HCT116 (cell line): ENCODE measurements around the gene AMDHD2. TPM values are rescaled to one million over a fixed set of nuclear protein-coding genes. Genes with fewer than 3 reads are reported as not detected.

Experiments used
- ATAC-seq: fragments of 200-7000 bp; cut with Tn5 transposase; 2 replicates; pipeline ENCODE4 v1.9.1; 2020; ENCODE audit warnings: mild to moderate bottlenecking, moderate library complexity
- BruUV-seq: library from RNA; stranded (reverse); fragments of 400-500 nt; replicated peaks from 2 replicates; lab custom pipeline; 2021; lab: Mats Ljungman, UMichigan
- CTCF ChIA-PET: fragments of 300-600 bp; sonication (Branson Sonifier 250); formaldehyde crosslinking; loops from one replicate; lab custom pipeline; 2021; ENCODE audit warnings: antibody characterized with exemption; lab: Charles Lee
- POLR2A ChIA-PET: fragments of 300-600, 350-600 bp; sonication (Branson Sonifier 250); formaldehyde crosslinking; loops from one replicate; lab custom pipeline; 2021; ENCODE audit warnings: antibody characterized with exemption; lab: Charles Lee
- RAD21 ChIA-PET, 2 experiments: fragments of 300-600 bp; sonication (Branson Sonifier 250); formaldehyde crosslinking; loops; one replicate each; lab custom pipeline; 2023; ENCODE audit warnings: low total read pairs in 2 of 2; ENCODE audit not compliant: uncharacterized antibody in 2 of 2, unreplicated experiment in 2 of 2, low non-redundant PET in 1 of 2; lab: Charles Lee
- DNase-seq: peaks from one replicate; pipeline ENCODE4 v3.0.0-alpha.2; 2010; ENCODE audit warnings: low read depth, low spot score
- H2AFZ ChIP-seq: fragments of 200-600 bp; shearing (Covaris generic), sonication (generic); 2 replicates; pipeline ENCODE4 v1.6.1; 2017; ENCODE audit warnings: low read depth, mixed run types, mixed read lengths, antibody characterized with exemption, low read length; ENCODE audit not compliant: poor library complexity, severe bottlenecking
- H3K27ac ChIP-seq: 2 replicates; pipeline ENCODE4 v1.5.1; 2012; ENCODE audit warnings: low read depth, low read length
- H3K27me3 ChIP-seq: fragments of 200-600 bp; sonication (generic); 2 replicates; pipeline ENCODE4 v1.6.1; 2016; ENCODE audit warnings: mixed run types, low read length, mixed read lengths; ENCODE audit not compliant: insufficient read depth
- H3K36me3 ChIP-seq, 2 experiments: fragments of 200-500 bp in 1 of 2; fragments of 200-600 bp in 1 of 2; sonication (Bioruptor generic) in 1 of 2; sonication (generic) in 1 of 2; 2 replicates each; pipeline versions ENCODE4 v1.5.1 to v1.6.1; 2014 to 2016; ENCODE audit warnings: low read length in 2 of 2, inconsistent platforms in 1 of 2, mixed read lengths in 1 of 2, mixed run types in 1 of 2; ENCODE audit not compliant: insufficient read depth in 2 of 2, control insufficient read depth in 1 of 2
- H3K4me1 ChIP-seq, 2 experiments: fragments of 200-600 bp in 1 of 2; sonication (generic) in 1 of 2; 2 replicates each; pipeline versions ENCODE4 v1.5.1 to v1.6.1; 2012 to 2017; ENCODE audit warnings: low read length in 2 of 2, inconsistent platforms in 1 of 2, mild to moderate bottlenecking in 1 of 2, mixed read lengths in 1 of 2, mixed run types in 1 of 2, moderate library complexity in 1 of 2; ENCODE audit not compliant: insufficient read depth in 2 of 2, control insufficient read depth in 1 of 2
- H3K4me2 ChIP-seq: fragments of 200-600 bp; sonication (generic); 2 replicates; pipeline ENCODE4 v1.6.1; 2017; ENCODE audit warnings: mixed run types, low read length, mixed read lengths
- H3K4me3 ChIP-seq, 2 experiments: fragments of 200-600 bp in 1 of 2; sonication (generic) in 1 of 2; replicated peaks in 1 of 2; 2 replicates each; pipeline ENCODE4 v1.5.1; 2011 to 2016; ENCODE audit warnings: low read length in 2 of 2, control low read depth in 1 of 2, low read depth in 1 of 2, mild to moderate bottlenecking in 1 of 2, mixed read lengths in 1 of 2, mixed run types in 1 of 2
- H3K79me2 ChIP-seq: fragments of 200-600 bp; sonication (generic); 2 replicates; pipeline ENCODE4 v1.6.1; 2017; ENCODE audit warnings: mild to moderate bottlenecking, mixed run types, low read length, moderate library complexity, mixed read lengths; ENCODE audit not compliant: insufficient read depth
- H3K9ac ChIP-seq: fragments of 200-600 bp; sonication (generic); 2 replicates; pipeline ENCODE4 v1.6.1; 2016; ENCODE audit warnings: low read length, mixed read lengths
- H3K9me2 ChIP-seq: fragments of 200-600 bp; sonication (generic), shearing (Covaris generic); 2 replicates; pipeline ENCODE4 v1.6.1; 2017; ENCODE audit warnings: mixed run types, mild to moderate bottlenecking, moderate library complexity; ENCODE audit not compliant: insufficient read depth
- H3K9me3 ChIP-seq, 2 experiments: fragments of 200-500 bp in 1 of 2; fragments of 200-600 bp in 1 of 2; sonication (Bioruptor generic) in 1 of 2; sonication (generic) in 1 of 2; 2 replicates each; pipeline ENCODE4 v1.6.1; 2014 to 2017; ENCODE audit warnings: low read length in 2 of 2, mixed read lengths in 2 of 2, inconsistent platforms in 1 of 2, low read depth in 1 of 2, mild to moderate bottlenecking in 1 of 2, mixed run types in 1 of 2, moderate library complexity in 1 of 2; ENCODE audit not compliant: control insufficient read depth in 1 of 2, insufficient read depth in 1 of 2
- H4K20me1 ChIP-seq: fragments of 200-600 bp; sonication (generic), shearing (Covaris generic); 2 replicates; pipeline ENCODE4 v1.6.1; 2017; ENCODE audit warnings: mixed run types, mild to moderate bottlenecking, moderate library complexity; ENCODE audit not compliant: insufficient read depth
- CBX3 ChIP-seq: IDR thresholded peaks from 2 replicates; pipeline ENCODE4 v1.6.1; 2012; ENCODE audit warnings: low read depth
- CEBPB ChIP-seq: IDR thresholded peaks from 2 replicates; pipeline ENCODE4 v1.6.1; 2012; ENCODE audit warnings: low read depth
- ELF1 ChIP-seq: IDR thresholded peaks from 2 replicates; pipeline ENCODE4 v1.6.1; 2012; ENCODE audit warnings: low read depth, borderline replicate concordance
- EZH2phosphoT487 ChIP-seq: fragments of 200-600 bp; IDR thresholded peaks from 2 replicates; pipeline ENCODE4 v1.6.1; 2018; ENCODE audit warnings: antibody characterized with exemption, borderline replicate concordance
- FOSL1 ChIP-seq: IDR thresholded peaks from 2 replicates; pipeline ENCODE4 v1.6.1; 2012; ENCODE audit warnings: low read depth
- JUND ChIP-seq: IDR thresholded peaks from 2 replicates; pipeline ENCODE4 v1.6.1; 2012
- POLR2A ChIP-seq: IDR thresholded peaks from 2 replicates; pipeline ENCODE4 v1.7.0; 2011; ENCODE audit warnings: borderline replicate concordance; ENCODE audit not compliant: insufficient read depth, insufficient read length; ENCODE audit errors: extremely low read depth
- RAD21 ChIP-seq: IDR thresholded peaks from 2 replicates; pipeline ENCODE4 v1.6.1; 2012; ENCODE audit warnings: low read depth, mild to moderate bottlenecking
- SIN3A ChIP-seq: IDR thresholded peaks from 2 replicates; pipeline ENCODE4 v1.6.1; 2012; ENCODE audit warnings: low read depth
- SP1 ChIP-seq: IDR thresholded peaks from 2 replicates; pipeline ENCODE4 v1.6.1; 2012; ENCODE audit warnings: low read depth
- SRF ChIP-seq: IDR thresholded peaks from 2 replicates; pipeline ENCODE4 v1.6.1; 2012; ENCODE audit warnings: low read depth
- YY1 ChIP-seq: IDR thresholded peaks from 2 replicates; pipeline ENCODE4 v1.6.1; 2011; ENCODE audit warnings: low read length, low read depth, moderate library complexity, mild to moderate bottlenecking; ENCODE audit not compliant: insufficient replicate concordance; ENCODE audit errors: extremely low read depth
- ZFX ChIP-seq: fragments of 450-650 bp; IDR thresholded peaks from 2 replicates; pipeline ENCODE4 v1.6.1; 2017
- ZNF274 ChIP-seq: fragments of 200-500 bp; sonication (Bioruptor generic); IDR thresholded peaks from 2 replicates; pipeline ENCODE4 v1.6.1; 2014; ENCODE audit warnings: mild to moderate bottlenecking, low read depth, low read length, inconsistent platforms
- intact Hi-C: fragments of 100-400 bp; cut with micrococcal nuclease; formaldehyde crosslinking; loops from 2 replicates; pipeline ENCODE4 v1.10.0; 2022
- total RNA-seq: library from RNA; stranded (reverse); gene quantifications from one replicate; pipeline ENCODE4 v1.2.1, GENCODE V29; 2021; ENCODE audit not compliant: unreplicated experiment
- TF ChIP-seq, protein P1 (sequence below): IDR thresholded peaks from 2 replicates; pipeline ENCODE4 v1.6.1; 2012
- TF ChIP-seq, protein P2 (sequence below), 3 experiments: fragments of 200-600 bp in 1 of 3; sonication (generic) in 1 of 3; IDR thresholded peaks in 2 of 3; conservative IDR thresholded peaks in 1 of 3; 2 replicates each; pipeline ENCODE4 v1.5.1; 2012 to 2017; ENCODE audit warnings: low read depth in 2 of 3, low read length in 2 of 3, antibody characterized with exemption in 1 of 3, borderline replicate concordance in 1 of 3, control low read depth in 1 of 3, mild to moderate bottlenecking in 1 of 3, mixed read lengths in 1 of 3, mixed run types in 1 of 3, moderate library complexity in 1 of 3; ENCODE audit not compliant: insufficient read depth in 1 of 3

AMDHD2 gene
- total RNA-seq, 1 experiment from 2014 or later: 42.9 TPM

DNA sequence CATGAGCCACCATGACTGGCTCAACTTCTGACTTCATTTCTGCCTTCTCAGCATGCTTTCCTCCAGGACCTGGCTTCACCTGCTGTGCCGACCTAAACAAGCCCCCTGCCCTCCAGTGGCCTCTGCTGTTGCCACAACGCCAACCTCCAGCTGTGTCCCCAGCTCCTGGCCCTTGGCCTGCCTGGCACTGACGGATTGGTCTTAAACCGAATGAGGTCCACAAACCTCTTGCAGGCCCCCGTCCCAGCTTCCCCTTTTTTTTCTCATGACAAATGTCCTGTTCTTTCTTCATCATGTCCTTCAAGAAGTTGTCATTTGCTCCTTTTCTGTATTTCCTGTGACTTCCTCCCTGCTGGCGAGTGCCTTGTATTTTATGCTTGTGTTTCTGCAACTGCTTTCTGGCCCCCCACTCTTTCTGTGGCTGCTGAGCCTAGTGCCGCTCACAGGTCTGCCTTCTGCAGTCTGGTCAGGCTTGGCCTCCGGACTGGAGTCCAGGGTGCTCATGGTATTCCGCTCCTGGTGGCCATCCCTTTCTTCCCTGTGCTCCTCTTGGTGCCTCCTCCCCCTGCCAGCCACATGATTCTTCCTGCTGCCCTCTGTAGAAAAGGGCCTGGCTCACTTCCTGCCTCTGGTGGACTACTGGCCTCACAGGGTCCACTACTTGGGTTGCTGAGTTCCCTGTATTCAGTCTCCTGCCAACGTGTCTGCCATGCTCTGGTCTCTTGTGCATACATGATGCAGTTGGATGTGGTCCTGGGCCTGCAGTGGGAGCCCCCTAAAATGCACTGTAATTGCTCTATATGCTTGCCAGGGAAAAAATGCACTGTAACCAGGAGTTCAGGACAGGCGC lies 3.6 kb upstream of the AMDHD2 start:
- ChIA-PET CTCF (no interaction called here), RAD21 (no interaction called here), POLR2A (no interaction called here)
- Histone ChIP-seq H4K20me1 (peaks cover 5% of the 10 kb centered on the region; the same call in 1 of the 2 replicates), H3K27me3 (no peaks in the 10 kb centered on the region), H3K36me3 (no peaks in the 10 kb centered on the region), H3K9ac (no peak overlapping the region), H3K27ac (peak overlapping the region; percentile 35; the same call in 1 of the 2 replicates), H2AFZ (no peak overlapping the region), H3K4me2 (peak overlapping the region; percentile 9), H3K9me2 (no peaks in the 10 kb centered on the region), H3K4me1 (peaks cover 26 to 61% of the 10 kb centered on the region in 2 experiments), H3K4me3 (no peak overlapping the region), H3K79me2 (peaks cover 70% of the 10 kb centered on the region), H3K9me3 (no peaks in the 10 kb centered on the region)
- intact Hi-C loops: no loop called here
- BruUV-seq: no TSS peak
- no peak for ATAC-seq
- DNase-seq: no peak
- TF ChIP-seq, protein P1, sequence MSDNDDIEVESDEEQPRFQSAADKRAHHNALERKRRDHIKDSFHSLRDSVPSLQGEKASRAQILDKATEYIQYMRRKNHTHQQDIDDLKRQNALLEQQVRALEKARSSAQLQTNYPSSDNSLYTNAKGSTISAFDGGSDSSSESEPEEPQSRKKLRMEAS: no peak
- TF ChIP-seq EZH2phosphoT487: no peak
- TF ChIP-seq SRF: no peak
- no peak for TF ChIP-seq SP1
- TF ChIP-seq ZNF274: no peak
- no peak for TF ChIP-seq ZFX
- no peak for TF ChIP-seq CEBPB
- no peak for TF ChIP-seq POLR2A
- no peak for TF ChIP-seq JUND
- no peak for TF ChIP-seq RAD21
- TF ChIP-seq ELF1: no peak
- no peak for TF ChIP-seq CBX3
- no peak for TF ChIP-seq FOSL1
- TF ChIP-seq SIN3A: no peak
- TF ChIP-seq YY1: no peak
- TF ChIP-seq, protein P2, sequence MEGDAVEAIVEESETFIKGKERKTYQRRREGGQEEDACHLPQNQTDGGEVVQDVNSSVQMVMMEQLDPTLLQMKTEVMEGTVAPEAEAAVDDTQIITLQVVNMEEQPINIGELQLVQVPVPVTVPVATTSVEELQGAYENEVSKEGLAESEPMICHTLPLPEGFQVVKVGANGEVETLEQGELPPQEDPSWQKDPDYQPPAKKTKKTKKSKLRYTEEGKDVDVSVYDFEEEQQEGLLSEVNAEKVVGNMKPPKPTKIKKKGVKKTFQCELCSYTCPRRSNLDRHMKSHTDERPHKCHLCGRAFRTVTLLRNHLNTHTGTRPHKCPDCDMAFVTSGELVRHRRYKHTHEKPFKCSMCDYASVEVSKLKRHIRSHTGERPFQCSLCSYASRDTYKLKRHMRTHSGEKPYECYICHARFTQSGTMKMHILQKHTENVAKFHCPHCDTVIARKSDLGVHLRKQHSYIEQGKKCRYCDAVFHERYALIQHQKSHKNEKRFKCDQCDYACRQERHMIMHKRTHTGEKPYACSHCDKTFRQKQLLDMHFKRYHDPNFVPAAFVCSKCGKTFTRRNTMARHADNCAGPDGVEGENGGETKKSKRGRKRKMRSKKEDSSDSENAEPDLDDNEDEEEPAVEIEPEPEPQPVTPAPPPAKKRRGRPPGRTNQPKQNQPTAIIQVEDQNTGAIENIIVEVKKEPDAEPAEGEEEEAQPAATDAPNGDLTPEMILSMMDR (IDR thresholded peaks at IDR 0.05 in 2 of 3, conservative IDR thresholded peaks at IDR 0.05 in 1 of 3; ENCODE audit: borderline replicate concordance in 1 of 3, insufficient read depth in 1 of 3, low read depth in 2 of 3, low read length in 2 of 3): no peak
